HG03039 (cell line): ENCODE measurements around the gene CBX2.
A peak's percentile ranks its signal among the peaks of the same experiment; 100 is the strongest.

ENCODE experiments used
- ATAC-seq: cut with Tn5 transposase; IDR thresholded peaks from one replicate; pipeline ENCODE4 v1.9.1; 2021; ENCODE audit warnings: mild to moderate bottlenecking, moderate library complexity; ENCODE audit not compliant: unreplicated experiment

CBX2 gene

DNA sequence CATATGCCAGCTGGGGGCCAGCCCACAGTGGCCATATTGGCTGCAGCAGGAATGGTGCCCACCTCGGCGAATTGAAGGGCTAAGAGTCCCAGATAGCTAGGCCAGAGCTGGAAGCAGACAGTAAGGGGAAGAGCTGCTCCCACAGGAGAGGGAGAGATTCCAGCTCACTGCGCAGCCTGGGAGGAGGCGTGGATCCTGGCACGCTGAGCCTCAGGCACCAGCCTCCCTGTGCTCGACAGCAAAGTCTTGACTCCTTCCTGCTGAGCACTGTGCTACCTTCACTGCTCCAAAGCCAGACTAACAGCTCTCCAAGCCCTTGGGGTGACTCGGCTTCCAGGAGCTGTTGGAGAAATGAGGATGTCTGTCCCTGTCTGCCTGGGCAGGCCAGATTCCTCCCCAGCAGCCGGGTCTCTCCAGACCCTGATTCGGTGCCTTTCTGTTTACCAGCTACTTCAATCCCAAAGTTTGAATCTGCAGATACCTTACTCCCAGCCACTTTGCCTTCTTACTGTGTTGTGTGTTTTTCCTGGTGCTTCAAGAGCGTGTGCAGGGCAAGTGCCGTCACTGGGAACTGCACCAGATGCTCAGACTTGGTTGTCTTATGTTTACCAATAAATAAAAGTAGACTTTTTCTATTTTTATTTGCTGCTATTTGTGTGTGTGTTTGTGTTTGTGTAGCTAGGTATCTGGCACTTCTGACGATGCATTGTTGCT, 9.1 kb downstream of the CBX2 start:
- no peak for ATAC-seq

DNA sequence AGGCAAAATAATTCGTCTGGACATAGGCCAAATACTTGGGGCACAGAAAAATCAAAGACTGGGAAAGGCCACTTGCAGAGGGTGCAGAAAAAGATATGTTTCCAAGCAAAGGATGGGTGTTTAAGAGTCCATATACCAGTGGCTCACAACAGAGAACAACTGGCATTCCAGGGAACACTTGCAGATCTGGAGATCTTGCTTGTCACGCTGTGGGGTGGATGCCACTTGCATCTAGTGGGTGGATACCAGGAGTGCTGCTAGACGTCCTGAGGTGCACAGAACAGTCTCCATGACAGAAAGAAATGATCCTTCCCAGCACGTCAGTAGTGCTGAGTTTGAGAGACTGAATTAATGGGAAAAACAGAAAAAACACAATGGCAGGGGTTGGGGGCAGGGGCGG, 10.5 kb downstream of the CBX2 start:
- no peak for ATAC-seq

DNA sequence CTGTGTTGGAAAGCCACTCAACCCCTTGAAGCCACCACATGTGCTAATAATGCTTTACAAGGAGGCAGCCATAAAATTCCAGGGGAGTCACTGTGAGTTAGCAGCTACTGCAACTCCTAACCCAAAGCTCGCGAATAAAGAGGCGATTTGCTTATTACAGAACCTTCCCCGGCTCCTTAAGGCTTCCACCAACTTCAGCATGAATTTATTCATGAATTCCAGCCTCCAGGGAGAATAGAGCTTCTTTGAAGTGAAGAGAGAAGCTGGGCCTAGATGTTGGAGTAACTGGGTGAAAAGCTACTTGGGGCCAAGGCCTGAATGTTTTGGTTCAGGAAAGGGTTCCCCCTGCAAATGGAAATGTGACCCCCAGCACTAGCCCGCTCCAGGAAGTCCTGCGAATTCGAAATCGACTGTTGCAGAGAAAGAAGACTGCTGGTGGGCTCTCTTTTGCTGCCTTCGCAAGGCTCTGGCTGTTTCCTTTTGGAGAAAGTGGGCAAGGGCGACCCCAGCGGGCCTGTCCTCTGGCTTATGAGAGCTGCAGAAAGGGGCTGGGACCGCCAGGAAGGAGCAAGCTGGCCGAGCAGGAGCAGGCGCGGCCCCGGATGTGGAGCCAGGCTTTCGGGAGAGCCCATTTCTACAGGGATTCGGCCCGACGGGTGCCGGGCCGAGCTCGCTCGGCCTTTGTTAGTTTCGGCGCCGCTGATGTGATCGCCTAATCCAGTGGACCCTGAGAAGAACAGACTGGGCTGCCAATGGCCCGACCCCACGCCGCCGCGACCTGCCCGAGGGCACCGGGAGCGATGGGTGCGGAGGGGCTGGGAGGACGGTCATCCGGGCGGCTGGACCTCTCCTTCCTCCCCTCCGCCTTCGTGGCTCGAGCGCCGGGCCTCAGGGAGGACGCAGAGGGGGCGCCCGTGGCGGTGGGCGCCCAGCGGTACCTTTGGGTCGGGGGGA, 11.3 kb downstream of the CBX2 start:
- no peak for ATAC-seq

DNA sequence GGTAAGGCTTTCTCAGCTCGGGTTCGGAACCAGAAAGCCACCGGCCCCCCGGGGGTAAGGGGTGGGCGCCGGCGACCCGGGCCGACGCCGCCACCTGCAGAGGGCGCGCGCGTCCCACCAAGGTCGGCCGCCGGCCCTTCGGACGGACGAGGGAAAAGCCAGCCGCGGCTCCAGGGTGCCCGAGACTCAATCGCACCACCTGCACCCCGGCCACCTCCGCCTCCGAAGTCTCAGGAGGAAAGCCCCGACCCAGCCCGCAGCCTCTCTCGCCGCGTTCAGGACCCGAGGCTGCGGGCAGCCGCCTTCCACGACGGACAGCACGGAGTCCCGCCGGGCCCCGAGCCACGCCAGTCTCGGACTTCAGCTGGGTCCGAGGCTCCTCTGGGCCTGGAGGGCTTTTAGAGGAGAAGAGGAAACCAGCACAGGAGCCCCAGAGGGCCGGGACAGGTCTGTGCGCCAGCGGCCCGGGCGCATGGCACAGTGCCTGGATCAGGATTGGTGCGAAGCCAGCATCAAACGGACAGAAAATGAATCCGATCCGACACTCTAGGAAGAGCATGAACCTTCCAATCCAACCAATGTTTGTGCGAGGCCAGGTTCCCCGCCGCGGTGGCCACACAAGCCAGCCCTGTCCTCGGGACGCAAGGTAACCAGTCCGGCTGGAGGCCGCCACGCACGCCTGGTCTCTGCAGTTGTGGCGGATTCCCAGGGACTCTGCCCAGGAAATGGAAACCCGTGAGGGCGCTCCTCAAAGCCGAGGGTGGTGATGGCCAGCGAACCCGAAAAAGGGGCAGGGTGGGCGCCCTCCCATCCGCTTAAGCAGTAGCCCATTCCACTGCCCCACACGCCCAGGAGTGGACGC, 12.2 kb downstream of the CBX2 start:
- no peak for ATAC-seq

DNA sequence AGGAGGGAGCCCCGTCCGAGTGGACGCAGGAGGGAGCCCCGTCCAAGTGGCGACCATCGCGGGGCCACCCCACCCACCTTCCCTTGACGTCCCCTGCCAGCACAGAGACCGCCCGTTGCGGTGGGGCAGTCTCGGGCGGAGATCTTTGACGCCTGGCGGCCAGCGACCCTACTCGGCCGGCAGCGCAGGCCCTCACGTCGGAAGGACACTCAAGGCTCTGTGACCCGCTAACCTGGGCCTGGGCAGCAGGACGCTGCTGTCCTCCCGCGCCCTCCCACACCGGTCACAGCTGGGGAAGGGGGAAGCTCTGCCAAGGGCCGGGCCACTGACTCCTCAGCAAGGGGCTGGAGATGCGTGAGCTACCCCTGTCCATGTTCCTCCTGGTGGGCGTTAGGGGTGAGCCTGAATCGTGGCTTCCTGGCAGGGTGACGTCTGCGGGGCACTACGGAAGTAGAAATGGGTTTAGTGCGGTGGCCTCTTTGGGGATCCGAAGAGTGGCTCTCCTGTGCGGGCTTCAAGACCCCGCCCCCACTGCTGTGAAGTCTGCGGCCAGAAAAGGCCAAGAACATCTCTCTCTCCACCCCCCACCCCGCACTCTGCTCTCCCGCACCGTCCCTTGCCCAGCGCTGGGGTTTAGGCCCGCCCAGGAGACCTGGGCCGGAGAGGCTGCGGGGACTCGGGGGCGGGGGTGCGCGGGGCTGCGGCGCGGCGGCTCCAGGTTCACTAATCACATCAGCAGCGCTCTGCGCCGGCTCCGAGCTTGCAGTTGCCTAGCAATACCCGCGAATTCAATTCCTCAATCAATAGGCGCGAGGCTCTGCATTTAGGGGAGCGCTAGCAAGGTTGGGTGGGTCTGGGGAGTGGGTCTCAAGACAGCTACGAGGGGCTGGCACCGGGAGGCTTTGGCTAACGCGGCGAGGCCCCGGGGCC, 13.1 kb downstream of the CBX2 start:
- ATAC-seq, result no peak

DNA sequence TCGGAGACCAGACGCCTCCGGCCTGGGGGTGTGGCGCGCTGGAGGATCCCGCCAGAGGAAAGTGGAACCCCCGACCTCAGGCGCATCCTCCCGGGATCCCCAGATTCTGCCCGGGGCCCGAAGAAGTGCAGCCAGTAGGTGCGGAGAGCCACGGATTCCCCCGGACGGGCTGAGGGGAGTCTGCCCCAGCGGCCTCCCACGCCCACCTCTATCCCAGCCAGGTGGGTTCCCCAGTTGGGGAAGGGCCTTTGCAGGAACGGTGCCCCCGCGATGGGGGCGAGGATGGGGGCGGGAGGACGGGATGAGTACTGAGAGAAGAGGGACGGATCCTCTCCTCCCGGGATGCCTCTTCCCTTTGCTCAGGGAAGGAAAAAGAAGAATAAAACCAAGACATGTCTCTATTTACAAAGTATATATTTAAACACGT, 13.8 kb downstream of the CBX2 start:
- ATAC-seq, result no peak

DNA sequence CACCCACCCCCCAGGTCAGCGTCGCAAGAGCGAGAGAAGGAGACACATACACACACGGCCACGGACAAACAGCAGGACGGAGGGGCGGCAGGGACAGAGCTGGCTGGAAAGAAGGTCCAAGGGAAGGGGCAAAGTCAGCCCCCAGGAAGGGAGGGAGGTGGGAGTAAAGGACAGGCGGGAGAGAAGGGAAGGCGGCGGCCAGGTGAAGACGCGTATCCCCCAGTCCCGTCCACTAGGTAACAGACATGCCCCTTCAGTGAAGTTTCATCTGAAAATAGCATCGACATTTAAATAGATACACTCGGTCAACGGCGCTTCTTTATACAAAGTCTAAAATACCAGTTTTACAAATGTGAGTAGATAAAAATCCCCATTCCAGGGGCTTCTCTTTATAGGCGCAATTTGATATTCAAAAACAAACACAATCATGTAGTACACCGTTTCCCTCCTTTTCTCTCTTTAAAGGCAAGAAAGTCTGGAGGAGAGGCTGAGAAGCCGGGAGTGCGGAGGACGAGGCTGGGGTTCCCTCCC, 14.5 kb downstream of the CBX2 start:
- ATAC-seq, result no peak

DNA sequence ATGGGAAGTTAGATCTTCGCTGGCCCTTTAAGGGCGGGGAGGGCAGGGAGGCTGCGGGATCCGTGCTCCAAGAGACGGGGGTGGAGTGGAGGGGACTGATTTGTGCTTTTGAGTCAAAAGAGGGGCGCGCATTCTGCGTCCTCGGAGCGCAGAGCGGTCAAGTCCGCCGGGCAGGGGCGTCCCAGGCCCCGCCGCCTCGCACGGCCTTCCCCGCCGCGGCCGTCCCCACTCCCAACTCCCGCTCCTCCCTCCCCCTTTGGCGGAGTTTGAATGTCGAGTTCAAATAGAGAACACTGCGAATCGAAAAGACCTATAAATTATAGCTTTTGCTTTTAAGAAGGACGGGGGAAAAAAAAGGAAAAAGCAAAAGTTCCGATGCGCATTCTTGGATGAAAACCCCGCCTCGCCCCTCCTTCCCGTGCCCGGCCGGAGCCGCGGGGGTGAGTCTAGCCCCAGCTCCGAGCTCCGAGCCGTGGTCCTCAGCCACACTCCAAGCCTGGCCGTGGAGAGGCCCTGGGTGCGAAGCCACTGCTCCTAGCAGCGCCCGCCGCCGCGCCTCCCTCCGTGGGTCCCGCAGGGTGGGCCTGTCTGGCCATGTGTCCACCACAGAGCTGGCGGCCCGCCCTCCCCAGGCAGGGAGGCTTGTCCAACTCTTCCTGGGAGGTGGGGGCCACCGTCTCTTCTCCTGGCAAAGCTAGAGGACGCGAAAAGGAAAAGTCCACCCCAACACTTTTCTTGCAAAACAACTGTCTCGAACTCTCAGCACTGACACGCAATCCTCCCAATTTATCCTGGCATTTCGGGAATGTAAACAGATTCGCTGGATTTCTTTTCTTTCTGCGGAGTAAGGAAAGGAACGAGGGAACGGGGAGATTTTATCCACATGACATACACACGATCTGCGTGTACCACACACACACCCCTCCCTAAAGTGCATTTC, 15.3 kb downstream of the CBX2 start:
- ATAC-seq, result no peak

DNA sequence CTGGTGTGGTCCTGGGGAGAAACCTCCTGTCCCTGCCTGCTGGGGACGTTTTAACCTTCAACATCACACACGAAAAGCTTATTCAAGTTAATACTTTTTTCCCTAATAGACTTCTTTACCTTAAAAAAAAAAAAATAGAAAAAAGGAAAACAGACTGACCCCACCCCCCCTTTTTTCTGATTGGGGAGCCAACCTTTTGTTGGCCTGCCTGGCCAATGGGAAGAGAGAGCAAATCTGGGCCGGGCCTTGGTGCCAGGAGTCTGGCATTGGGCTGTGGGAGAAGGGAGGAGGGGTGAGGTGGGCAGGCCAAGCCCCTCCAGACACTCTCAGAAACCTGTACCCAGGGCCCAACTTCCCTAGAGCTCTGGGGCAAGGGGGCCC, 16.0 kb downstream of the CBX2 start:
- ATAC-seq, result no peak

DNA sequence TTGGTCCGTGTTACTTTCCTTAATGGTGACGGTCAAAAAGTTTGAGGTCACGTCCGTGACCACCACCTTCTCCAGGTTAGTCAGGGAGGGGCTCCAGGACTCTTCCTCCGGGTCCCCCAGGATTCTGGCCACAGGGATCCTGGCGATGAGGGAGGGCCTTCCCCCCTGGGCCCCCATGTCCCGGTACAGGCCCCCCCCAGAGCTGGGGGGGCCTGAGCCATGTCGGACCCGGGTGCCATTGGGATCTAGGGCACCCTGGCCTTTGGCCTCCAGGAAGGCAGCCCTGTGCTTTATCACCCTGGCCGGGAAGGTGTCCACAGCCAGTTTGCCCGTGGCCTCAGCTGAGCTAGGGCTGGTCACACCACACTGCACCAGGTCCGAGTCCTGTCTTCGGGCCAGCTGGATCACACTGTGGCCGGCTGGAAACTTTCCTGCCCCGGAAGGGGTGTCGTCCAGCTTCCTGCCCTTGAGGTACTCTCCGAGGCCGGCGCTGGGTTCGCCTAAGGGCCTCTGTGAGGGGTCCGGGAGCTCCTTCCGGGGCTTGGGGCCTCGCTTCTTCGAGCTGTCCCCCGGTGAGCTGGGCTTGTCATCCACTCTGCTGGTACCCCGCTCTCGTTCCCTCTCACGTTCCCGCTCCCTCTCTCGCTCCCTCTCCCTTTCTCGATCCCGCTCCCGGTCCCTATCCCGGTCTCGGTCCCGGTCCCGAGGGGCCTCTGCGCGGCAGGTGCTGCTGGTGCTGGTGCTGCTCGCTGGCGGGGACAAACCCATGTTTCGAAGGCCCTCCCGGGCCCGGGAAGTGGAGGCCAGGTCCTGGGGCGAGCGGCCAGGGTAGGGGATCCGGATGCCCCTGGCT, 16.9 kb downstream of the CBX2 start:
- no peak for ATAC-seq

DNA sequence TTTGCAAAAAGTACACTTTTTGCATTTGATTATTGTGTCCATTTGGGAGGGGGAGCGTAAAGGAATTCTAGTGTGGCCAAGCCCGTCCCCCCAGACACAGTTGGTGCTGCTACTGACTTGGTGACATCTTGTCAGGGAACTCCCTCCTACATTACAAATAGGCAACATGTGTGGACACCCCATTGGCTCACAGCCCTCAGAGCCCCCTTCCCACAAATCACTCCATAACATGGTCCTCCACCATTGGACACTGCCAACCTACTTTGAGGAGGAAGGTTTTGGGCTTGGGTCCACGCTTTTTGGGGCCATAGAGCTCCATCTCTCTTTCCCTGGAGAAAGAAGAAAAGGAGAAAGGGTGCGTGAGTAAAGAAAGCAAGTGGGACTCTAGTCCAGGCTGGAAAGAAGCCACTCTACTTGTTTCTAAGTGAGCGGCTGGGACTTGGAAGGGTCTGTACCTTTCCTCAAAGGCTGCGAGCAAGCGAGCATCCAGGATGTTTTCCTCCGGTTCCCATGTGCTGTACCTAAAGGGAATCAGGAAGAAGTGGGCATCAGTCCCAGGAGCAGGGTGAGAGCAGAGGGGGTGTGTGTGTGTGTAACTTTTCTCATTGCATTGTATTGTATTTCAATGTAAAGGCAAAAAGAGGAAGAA, 18.0 kb downstream of the CBX2 start:
- no peak for ATAC-seq

DNA sequence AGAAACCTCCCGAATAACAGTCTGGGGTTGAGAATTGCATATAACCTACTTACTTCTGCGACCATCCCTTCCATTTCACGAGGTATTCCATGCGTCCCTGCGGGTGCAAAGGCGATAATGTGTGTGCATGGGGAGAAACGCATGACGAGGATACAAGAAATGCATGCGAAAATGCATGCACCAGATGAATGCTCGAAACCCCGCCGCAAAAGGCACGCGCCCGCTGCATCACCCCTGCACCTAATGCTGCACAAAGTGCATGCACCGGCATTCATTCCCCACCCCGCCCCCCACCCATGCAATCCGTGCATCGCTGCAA, 18.5 kb downstream of the CBX2 start:
- ATAC-seq, result no peak

DNA sequence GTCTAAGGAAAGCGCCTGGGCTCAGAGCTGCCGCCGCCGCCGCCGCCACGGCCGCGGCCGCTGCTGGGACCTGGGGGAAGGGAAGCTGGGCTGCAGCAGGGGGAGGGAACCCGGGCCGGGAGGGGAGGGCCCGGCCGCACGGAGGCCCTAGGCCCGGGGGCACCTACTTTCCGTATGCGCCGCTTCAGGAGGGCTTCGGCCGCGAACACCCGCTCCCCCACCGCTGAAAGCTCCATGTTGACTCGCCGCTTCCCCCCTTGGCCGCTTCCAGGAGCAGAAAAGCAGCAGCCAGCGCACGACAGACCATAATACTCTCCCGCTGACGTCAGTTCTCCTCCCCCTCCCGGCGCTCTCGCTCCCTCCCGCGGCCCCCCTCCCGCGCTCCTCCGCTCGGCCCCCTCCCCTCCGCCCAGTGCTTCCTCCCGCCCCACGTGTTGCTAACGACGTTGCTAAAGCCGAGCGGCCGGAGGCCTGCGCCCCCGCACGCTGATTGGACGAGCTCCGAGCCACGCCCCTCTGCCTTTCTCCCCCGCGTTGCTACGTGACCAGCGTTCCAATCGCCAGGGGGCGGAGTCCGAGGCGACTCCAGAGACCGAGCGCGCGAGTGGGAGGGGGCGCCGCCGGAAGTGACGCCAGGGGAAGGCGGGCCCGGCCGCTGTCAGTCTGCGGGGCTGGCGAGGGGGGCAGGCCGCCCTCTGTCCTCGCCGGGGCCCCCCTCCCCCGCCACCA, 19.0 kb downstream of the CBX2 start, which contains the start of gene CBX8:
Gene CBX8 (minus strand): TSS at position 315 of the 729 bp plus-strand sequence. CDS start 79 bp downstream, at position 236.
- peak; percentile 74 for ATAC-seq

DNA sequence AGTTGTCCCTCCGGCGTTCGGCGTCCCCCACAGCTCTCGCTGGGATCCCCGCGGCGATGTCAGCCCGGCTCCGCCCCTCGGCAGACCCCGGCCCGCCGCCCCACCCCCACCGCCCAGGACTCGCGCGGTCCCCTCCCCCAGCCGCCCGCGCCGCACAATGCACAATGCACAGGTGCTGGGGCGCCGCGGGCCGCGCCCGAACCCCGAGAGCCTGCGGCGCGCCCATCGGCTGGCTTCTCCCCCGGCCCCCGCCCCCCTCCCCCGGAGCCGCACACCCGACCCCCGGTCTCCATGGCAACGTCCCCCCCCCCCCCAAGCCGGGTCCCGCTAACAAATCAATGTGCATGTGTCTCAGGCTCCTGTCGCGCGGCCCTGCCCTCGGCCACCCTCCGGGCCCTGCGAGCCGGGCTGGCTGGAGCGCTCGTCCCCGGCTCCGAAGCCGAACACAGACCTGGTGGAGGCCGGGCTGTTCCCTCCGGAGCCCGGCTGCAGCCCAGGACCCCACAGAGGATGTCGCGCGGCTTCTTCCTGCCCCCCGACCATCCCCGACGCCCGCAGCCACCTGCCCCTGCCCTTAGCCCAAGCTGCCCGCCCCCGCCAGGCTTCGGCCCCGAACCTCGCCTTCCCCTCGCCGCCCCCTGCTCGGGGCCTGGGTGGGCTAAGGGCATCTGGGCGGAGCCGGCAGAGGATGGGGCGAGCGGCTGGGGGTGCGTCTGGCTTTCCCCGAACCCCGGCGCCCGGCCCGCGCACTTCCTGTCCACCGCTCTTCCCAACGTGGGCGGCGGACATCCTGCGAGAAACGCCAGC, 19.7 kb downstream of the CBX2 start:
- no peak for ATAC-seq

DNA sequence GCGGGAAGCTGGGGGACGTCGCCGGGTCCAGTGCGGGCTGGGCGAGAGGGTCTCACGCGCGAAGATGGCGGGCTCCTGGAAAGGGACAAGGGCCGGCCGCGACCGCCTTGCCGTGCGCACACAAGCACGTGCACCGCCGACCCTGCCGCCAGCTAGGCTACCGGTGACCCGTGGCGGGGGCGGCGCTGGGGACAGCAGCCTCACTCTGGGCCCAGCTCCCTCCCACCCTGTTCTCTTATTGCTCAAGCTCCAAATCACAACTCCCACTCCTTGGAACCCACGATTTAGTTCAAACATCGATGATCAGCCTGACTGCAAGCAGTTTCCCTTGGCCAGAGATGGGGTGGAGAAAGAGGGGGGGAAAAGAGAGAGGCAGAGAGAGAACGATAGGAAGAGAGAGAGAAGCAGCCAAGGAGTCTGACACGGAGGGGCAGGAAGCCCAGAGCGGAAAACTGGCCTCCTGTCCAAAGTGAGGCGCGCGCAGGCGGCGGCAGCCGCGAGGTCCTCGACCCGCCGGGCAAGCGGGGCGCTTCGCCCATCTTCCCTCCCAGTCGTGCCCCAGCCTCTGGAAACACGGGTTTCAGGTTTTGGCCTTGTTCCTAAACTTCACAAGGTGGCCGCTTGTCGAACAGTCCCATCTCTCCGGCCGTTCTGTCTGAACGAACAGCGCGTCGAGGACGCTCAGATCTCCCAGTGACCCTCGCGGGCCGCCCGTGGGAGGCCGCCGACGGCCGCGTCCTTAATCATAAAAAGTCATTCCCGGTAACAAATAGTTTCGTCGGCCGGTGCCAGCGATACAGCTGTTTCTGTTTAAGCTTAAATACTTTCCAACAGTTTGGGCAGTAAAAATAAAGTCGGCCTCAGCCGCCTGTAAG, 20.6 kb downstream of the CBX2 start:
- ATAC-seq, result no peak
